Esophagus squamous epithelium (tissue), 5 donors: ENCODE results near the gene SECISBP2. TPM values are rescaled to one million over a fixed set of nuclear protein-coding genes. Genes with fewer than 3 reads are reported as not detected.

Source experiments
- DNase-seq: peaks from one replicate; lab custom pipeline; 2025; lab: John Stamatoyannopoulos, UW
- H3K27ac ChIP-seq, 4 donors: fragments of 200-600 bp; sonication (generic); one replicate each; pipeline ENCODE4 v1.5.1; 2016 to 2019; ENCODE audit warnings: mild to moderate bottlenecking in 1 of 4
- H3K27me3 ChIP-seq, 4 donors: fragments of 200-600 bp; sonication (generic); 1 replicate in 3 of 4; 2 replicates in 1 of 4; pipeline versions ENCODE4 v1.5.1 to v1.6.0; 2017 to 2021; ENCODE audit warnings: antibody characterized with exemption in 1 of 4
- H3K36me3 ChIP-seq, 3 donors: fragments of 200-600 bp; sonication (generic); one replicate each; pipeline ENCODE4 v1.5.1; 2016 to 2019
- H3K4me1 ChIP-seq, 3 donors: fragments of 200-600 bp; sonication (generic); one replicate each; pipeline ENCODE4 v1.5.1; 2017 to 2019
- H3K4me3 ChIP-seq, 4 donors: fragments of 200-600 bp; sonication (generic); 1 replicate in 3 of 4; 2 replicates in 1 of 4; pipeline ENCODE4 v1.5.1; 2016 to 2019; ENCODE audit warnings: mild to moderate bottlenecking in 2 of 4, moderate library complexity in 1 of 4
- H3K9me3 ChIP-seq, 3 donors: fragments of 200-600 bp; sonication (generic); one replicate each; pipeline ENCODE4 v1.5.1; 2016 to 2019
- POLR2A ChIP-seq, 4 donors: fragments of 450-650 bp; IDR thresholded peaks; one replicate each; pipeline ENCODE4 v1.6.1; 2017; ENCODE audit warnings: antibody characterized with exemption in 4 of 4, mild to moderate bottlenecking in 4 of 4, moderate library complexity in 3 of 4
- WGBS, 2 donors: methylation state at CpG; one replicate each; pipeline ENCODE4 v1.1.5; 2018; 5-methylcytosine and 5-hydroxymethylcytosine counted together
- intact Hi-C: fragments of 100-400 bp; cut with DNase I; formaldehyde crosslinking; loops from one replicate; pipeline ENCODE4 v1.15.0; 2022
- total RNA-seq, 4 donors: library from RNA; depleted of rRNA; stranded (reverse); fragments of >200 nt; gene quantifications; one replicate each; pipeline ENCODE4 v1.1.0, GENCODE V29; 2016
- TF ChIP-seq, protein P1 (sequence below), 6 experiments: fragments of 450-650 bp in 4 of 6; fragments of 200-600 bp in 2 of 6; sonication (generic) in 2 of 6; IDR thresholded peaks; one replicate each; pipeline ENCODE4 v1.5.1; 2016 to 2019; ENCODE audit warnings: antibody characterized with exemption in 6 of 6, mild to moderate bottlenecking in 4 of 6, moderate library complexity in 4 of 6
- donor health status: DM: yes; HTN: yes; CAD: no.

The SECISBP2 gene
- total RNA-seq, 4 donors from 2014 or later, result 23.1 to 50.9 (median 27.7) TPM

DNA sequence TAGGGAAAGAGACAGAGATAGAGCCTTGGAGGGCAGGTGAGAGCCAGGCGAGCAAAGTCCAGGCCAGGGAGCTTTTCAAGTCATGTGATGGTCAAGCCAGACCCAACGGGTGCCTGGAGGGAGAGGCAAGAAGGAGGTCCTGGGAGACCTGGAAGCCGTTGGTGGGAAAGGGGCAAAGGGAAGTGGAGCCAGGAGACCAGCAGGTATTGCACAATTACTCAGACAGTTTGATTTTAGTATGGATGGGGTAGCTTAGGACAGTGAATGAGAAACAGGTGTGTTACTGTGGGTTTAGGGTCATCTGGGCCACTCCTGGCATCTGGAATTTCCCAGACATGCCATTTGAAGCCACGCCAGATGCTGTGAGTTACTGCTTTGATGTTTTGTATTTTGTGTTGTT is 5.1 kb downstream of the SECISBP2 start:
- Histone ChIP-seq H3K4me1 (peaks cover 7 to 49% (median 12%) of the 10 kb centered on the region in 3 donors), H3K36me3 (peaks cover 0 to 39% (median 0%) of the 10 kb centered on the region in 3 donors), H3K27ac (no peak overlapping the region), H3K4me3 (no peak overlapping the region), H3K27me3 (no peaks in the 10 kb centered on the region), H3K9me3 (no peaks in the 10 kb centered on the region)
- intact Hi-C loops, result loop anchor here (10.0 kb wide), 1 partner anchor 221 kb away; no protein-coding TSS in a partner anchor
- 65 to 73% methylated on average over 4 of the region's 4 CpGs for WGBS, 2 donors
- DNase-seq, result no peak
- TF ChIP-seq, protein P1, sequence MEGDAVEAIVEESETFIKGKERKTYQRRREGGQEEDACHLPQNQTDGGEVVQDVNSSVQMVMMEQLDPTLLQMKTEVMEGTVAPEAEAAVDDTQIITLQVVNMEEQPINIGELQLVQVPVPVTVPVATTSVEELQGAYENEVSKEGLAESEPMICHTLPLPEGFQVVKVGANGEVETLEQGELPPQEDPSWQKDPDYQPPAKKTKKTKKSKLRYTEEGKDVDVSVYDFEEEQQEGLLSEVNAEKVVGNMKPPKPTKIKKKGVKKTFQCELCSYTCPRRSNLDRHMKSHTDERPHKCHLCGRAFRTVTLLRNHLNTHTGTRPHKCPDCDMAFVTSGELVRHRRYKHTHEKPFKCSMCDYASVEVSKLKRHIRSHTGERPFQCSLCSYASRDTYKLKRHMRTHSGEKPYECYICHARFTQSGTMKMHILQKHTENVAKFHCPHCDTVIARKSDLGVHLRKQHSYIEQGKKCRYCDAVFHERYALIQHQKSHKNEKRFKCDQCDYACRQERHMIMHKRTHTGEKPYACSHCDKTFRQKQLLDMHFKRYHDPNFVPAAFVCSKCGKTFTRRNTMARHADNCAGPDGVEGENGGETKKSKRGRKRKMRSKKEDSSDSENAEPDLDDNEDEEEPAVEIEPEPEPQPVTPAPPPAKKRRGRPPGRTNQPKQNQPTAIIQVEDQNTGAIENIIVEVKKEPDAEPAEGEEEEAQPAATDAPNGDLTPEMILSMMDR (IDR thresholded peaks at IDR 0.05), result no peak
- TF ChIP-seq POLR2A (IDR thresholded peaks at IDR 0.05), result no peak

GRCh38 chr9:89325733-89326132 is 7.4 kb downstream of the SECISBP2 start:
- Histone ChIP-seq H3K27me3 (no peaks in the 10 kb centered on the region), H3K27ac (no peak overlapping the region), H3K4me1 (peaks cover 0 to 32% (median 3%) of the 10 kb centered on the region in 3 donors), H3K36me3 (peaks cover 0 to 62% (median 18%) of the 10 kb centered on the region in 3 donors), H3K9me3 (no peaks in the 10 kb centered on the region), H3K4me3 (no peak overlapping the region)
- WGBS, 2 donors, result 84 to 90% methylated on average over 3 of the region's 3 CpGs
- intact Hi-C loops, result loop anchor here (10.0 kb wide), 1 partner anchor 219 kb away; no protein-coding TSS in a partner anchor
- no peak for TF ChIP-seq POLR2A (IDR thresholded peaks at IDR 0.05)
- TF ChIP-seq, protein P1 (IDR thresholded peaks at IDR 0.05), result no peak
- no peak for DNase-seq

DNA sequence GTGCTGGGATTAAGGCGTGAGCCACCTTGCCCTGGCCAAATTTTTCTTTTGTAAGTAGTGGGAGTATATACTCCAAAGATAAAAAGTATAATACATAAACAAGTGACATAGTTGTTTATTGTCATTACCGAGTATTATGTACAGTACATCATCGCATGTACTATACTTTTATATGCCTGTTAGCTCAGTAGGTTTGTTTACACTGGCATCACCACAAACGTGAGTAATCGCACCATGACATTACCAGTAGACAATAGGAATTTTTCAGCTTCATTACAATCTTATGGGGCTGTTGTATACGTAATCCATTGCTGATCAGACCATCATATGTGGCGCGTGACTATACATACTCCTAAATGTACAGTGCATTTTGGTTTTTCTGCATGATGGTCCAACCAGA is 9.8 kb downstream of the SECISBP2 start:
- WGBS, 2 donors, result 76 to 77% methylated on average over 8 of the region's 8 CpGs
- no peak for DNase-seq
- Histone ChIP-seq H3K9me3 (no peaks in the 10 kb centered on the region), H3K4me1 (peaks cover 0 to 8% (median 3%) of the 10 kb centered on the region in 3 donors), H3K36me3 (peaks cover 0 to 86% (median 18%) of the 10 kb centered on the region in 3 donors), H3K27me3 (no peaks in the 10 kb centered on the region), H3K4me3 (no peak overlapping the region), H3K27ac (no peak overlapping the region)
- intact Hi-C loops, result loop anchor here (10.0 kb wide), 1 partner anchor 217 kb away; no protein-coding TSS in a partner anchor
- TF ChIP-seq, protein P1 (IDR thresholded peaks at IDR 0.05), result no peak
- no peak for TF ChIP-seq POLR2A (IDR thresholded peaks at IDR 0.05)

DNA sequence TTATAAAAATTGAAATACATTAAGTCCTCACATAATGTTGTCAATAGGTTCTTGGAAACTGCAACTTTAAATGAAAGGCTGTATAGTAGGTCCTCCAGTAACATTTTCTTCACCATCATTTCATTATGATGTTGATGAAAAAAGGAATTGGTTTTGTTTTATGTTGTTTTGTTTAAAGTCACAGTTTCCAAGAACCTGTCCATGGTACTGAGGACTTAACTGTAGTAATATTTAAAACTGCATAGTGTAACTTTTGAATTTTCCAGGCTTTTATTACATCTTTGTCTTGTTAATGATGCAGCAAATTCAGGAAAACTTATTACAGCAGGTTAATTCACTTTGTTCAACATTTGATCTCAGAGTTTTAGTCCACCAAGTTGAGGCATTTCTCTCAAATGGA is 11.6 kb downstream of the SECISBP2 start:
- no peak for TF ChIP-seq POLR2A (IDR thresholded peaks at IDR 0.05)
- TF ChIP-seq, protein P1 (IDR thresholded peaks at IDR 0.05), result no peak
- no peaks in the 10 kb centered on the region for H3K9me3 ChIP-seq
- peaks cover 0 to 99% (median 21%) of the 10 kb centered on the region in 3 donors for H3K36me3 ChIP-seq
- H3K4me3 ChIP-seq, result no peak overlapping the region
- DNase-seq, result no peak
- no peaks in the 10 kb centered on the region for H3K27me3 ChIP-seq
- intact Hi-C loops, result loop anchor here (10.0 kb wide), 1 partner anchor 215 kb away; no protein-coding TSS in a partner anchor
- H3K27ac ChIP-seq, result no peak overlapping the region
- no peaks in the 10 kb centered on the region for H3K4me1 ChIP-seq

DNA sequence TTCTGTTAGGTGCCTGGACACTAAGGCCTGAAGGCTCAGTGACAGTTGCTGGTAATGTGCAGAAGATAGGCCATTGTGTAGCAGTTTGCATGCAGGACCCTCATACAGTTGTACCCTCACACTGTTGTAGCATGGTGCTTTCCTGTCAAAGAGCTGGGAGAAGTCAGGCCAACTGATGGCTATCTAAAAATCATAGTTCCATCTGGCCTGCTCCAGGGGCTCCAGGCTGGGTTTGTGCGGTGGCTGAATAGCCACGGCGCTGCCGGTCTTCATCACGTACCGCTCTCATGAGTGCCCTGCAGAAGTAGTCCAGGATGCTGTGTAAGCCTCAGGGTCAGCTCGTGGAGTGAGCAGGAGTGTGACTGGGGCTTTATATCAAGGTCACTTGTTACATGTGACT is 12.2 kb downstream of the SECISBP2 start:
- H3K27me3 ChIP-seq, result no peaks in the 10 kb centered on the region
- H3K4me3 ChIP-seq, result no peak overlapping the region
- DNase-seq, result no peak
- H3K9me3 ChIP-seq, result no peaks in the 10 kb centered on the region
- TF ChIP-seq, protein P1 (IDR thresholded peaks at IDR 0.05), result no peak
- no peak for TF ChIP-seq POLR2A (IDR thresholded peaks at IDR 0.05)
- H3K36me3 ChIP-seq, result peaks cover 0 to 100% (median 21%) of the 10 kb centered on the region in 3 donors
- intact Hi-C loops, result no loop called here
- H3K4me1 ChIP-seq, result no peaks in the 10 kb centered on the region
- WGBS, 2 donors, result 89 to 98% methylated on average over 7 of the region's 7 CpGs
- no peak overlapping the region for H3K27ac ChIP-seq
